Gastrocnemius medialis (tissue), 4 donors: ENCODE data around the gene KRTAP24-1.

Source experiments
- CTCF ChIP-seq, 5 experiments: fragments of 450-650 bp in 3 of 5; fragments of 200-600 bp in 2 of 5; sonication (generic) in 2 of 5; IDR thresholded peaks in 4 of 5; conservative IDR thresholded peaks in 1 of 5; 1 replicate in 4 of 5; 2 replicates in 1 of 5; pipeline ENCODE4 v1.5.1; 2016 to 2019; ENCODE audit warnings: antibody characterized with exemption in 5 of 5, mild to moderate bottlenecking in 3 of 5, moderate library complexity in 3 of 5
- POLR2A ChIP-seq, 2 donors: fragments of 450-650 bp; IDR thresholded peaks; one replicate each; pipeline ENCODE4 v1.6.1; 2017; ENCODE audit warnings: antibody characterized with exemption in 2 of 2, mild to moderate bottlenecking in 2 of 2, moderate library complexity in 2 of 2

- TF ChIP-seq CTCF (IDR thresholded peaks at IDR 0.05 in 4 of 5, conservative IDR thresholded peaks at IDR 0.05 in 1 of 5) (no peak), POLR2A (IDR thresholded peaks at IDR 0.05) (no peak)
Observed at GRCh38 chr21:30306884-30307283, 24.1 kb upstream of the KRTAP24-1 start.
